Hematopoietic multipotent progenitor cell treated with erythropoietin and hydrocortisone succinate and interleukin-3 and kit ligand, for 4 days (in vitro differentiated cells): ENCODE data around the gene ZNF341.

Experiments used
- DNase-seq: peaks from one replicate; pipeline ENCODE4 v3.0.0-alpha.2; 2015

ZNF341 gene

DNA sequence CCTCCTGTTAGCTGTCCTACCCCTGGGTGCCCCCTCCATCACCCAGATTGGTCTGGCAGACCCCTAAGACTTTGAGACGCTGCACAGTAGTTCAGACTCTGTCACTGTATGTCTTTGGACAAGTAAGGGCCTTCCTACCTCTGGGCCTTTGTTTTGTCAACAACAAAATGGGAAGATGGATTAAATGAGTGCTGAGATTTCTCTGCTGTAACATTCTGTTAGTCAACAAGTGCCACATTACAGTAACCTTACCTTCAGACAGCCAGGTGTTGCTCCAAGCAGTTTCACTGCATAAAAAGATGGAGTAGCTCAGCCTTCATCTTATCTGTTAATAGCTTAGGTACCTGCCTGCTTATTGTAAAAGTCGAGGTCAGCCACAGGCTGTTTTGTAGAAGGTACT lies 95.3 kb downstream of the ZNF341 start:
- DNase-seq: no peak

DNA sequence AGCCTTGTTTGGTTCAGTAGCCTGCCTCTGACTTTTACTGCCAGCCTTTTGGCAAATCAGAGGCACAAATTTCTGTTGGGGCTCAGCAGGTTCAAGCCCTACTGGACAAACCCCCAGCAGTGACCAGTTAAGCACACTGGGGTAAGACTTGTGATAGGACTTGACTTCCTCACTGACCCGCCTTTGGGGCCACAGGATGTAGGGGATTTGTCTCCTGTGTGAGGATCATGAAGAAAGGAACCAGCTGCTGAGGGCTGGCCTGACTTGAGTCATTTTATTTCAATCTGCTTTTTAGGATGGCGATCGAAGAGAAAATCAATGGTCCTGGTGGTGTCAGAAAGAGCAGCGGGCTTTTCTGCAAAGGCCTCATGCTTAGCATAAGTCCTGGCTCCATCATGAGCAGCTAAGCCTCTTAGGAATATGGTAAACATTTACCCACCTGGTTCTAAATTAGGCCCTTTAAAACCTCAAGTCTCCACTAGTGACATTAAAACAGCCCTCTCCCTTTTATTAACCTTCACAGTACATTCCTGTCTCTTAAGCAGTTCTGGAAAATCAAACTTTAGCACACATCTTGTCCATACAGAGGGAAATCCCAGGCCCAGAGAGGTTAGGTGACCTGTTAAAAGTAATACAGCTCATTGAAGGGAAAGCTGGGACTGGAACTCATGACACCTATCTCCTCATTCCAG lies 96.0 kb downstream of the ZNF341 start:
- no peak for DNase-seq

DNA sequence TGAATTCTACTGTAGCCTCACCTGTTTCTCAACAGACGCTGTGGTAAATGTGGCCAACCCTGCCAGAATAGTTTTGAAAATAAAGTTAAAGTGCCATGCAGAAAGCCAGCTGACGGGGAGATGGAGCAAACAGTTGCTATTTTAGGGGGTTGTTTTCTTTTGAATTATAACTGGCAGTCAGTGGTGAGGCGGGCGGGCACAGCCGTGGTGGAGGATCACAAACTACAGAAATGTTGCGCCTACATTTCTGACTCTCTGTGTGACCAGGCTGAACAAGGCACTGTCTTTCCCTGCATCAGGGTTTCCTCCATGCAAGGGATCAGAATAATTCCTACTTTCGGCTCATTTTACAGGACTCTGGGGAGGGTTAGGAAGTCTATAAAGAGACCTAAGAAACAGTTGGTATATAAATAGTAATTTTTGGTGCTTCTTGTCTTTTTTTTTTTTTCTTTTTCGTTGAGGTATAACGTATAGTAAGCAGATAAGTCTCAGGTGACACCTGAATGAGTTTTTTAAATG lies 96.6 kb downstream of the ZNF341 start:
- no peak for DNase-seq

DNA sequence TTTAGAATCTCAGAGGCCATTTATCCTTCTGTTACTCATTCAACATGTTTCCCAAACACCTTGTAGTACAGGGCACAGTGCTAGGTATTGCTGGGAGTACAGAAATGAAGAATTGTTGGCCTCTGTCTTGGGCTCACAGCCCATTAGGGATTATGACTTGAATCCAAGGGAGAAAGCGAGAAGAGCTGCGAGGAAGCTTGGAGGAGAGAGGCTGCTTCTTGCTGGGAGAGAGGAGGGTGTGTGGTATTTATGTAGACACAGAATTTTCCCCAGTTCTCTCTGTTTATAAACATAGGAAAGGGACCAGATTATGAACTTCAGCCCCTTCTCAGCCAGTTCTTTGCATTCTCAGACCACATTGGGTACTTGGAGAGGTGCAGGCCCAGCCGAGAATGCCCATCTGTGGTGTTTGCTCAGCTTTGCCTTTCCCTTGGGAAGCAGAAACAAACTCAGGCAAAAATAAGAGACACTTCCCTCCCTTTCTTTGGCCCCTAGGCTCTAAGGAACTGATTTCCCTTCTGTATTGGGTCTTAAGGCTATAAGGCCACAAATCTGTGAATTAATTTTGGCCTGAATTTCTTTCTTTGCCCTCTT lies 97.3 kb downstream of the ZNF341 start:
- no peak for DNase-seq

DNA sequence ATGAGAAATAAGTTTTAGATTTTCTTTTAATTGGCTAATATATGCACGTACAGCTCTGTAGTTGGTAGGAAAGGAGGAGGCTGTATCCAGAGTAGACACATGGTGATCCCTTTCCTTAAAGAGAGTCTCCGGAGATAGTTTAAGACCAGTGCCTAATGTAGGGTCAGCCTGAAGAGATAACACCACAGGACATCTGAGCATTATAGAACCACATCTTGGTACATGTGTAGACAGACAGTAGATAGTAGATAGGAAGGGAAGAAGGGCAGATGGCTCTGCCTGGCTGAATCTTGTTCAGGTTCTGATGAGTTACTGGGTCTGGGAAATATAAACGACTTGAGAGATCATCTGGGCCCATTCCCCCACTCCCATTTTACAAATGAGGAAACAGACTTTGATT lies 97.8 kb downstream of the ZNF341 start:
- DNase-seq: no peak

DNA sequence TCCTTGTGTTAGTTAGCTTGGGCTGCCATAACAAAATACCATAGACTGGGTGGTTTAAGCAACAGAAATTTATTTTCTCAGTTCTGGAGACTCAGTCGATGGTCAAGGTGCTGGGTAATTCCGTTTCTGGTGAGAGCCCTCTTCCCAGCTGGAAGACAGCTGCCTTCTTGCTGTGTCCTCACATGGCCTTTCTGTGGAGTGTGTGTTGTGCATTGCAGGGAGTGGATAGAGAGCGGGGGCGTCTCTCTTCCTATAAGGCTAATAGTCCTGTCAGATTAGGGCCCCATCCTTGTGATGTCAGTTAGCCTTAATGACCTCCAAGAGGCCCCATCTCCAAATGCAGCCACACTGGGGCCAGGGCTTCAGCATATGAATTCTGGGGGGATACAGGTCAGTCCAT lies 98.6 kb downstream of the ZNF341 start:
- no peak for DNase-seq

DNA sequence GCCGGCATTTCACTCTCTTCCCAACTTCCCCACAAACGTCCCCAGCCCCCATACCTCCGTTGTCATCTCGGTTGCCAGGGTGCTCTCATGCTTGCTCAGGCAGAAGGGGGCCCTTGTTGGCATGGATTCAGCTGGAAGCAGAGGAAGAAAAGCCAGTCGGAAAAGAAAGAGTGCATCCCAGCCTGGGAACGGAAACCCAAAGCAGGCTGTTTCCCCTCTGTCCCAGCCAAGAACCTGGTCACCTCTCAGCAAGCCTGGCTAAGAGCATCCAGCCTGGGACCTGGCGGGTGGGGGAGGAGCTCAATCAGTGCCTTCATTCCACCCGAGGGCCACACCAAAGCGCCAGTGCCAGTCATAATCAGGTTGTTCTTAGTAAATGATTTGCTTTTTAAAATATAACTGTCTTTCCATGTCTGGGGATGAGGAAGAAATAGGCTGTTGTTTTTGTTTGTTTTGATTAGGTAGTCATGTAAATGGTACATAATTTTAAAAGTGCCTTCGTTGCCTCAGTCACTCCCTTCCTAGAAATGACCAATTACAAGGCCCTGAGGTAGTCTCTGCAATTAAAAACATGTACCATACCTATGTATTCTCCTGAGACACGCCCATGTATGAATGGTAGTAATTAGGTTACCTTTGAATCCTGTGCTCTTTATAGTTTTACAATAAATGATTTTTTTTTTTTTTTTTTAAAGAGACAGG lies 100.5 kb downstream of the ZNF341 start:
- no peak for DNase-seq

DNA sequence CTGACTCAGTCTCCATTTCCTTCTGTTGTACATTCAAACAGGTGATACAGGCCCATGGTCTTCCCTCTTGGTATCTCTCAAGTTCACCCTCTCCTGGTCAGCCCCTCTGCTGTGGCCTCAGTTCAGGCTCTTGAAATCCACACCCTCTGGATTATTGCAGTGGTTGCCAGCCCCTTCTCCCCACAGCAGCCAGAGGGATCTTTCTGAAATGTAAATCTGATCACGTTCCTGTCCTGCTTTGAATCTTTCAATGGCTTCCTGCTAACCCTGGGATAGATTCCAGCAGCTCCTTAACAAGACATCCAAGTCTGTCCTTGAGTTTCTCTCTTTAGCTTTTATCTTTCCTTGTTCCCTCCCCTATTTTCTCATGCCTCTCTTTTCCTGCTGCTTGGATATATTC lies 101.5 kb downstream of the ZNF341 start:
- no peak for DNase-seq

DNA sequence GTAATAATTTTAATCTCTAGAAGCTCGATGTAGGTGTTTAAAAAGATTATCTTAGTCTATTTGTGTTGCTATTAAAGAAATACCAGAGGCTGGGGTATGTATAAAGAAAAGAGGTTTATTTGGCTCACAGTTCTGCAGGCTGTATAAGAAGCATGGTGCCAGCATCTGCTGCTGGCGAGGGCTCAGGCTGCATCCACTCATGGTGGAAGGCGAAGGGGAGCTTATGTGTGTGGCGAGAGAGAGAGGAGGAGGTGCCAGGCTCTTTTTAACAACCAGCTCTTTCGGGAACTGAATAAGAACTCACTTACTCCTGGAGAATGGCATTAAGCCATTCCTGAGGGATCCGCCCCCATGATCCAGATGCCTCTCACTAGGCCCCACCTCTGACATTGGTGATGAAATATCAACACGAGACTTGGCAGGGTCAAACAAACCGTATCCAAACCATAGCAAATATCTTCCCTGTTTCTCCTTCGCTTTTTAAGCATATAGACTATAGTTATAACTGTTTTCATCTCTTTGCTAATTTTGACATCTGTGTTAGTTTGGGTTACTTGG lies 103.9 kb downstream of the ZNF341 start:
- DNase-seq: no peak

DNA sequence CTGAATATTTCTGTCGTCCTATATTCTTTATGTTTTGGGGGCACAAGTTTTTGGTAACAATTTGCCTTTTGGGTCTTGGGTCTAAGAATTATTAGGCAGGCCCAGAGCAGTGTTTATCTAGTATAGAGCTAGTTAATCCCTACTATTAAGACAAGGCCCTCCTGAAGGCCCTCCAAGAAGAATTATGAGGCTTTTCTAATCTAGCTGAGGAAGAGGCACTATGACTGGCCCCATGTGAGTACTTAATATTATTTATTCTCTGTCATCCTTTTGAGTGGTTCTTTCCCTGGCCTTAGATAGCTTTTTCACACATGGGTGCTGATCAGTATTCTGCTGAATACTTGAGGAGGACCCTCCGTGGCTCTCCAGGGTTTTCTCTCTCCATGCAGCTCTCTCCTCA lies 104.5 kb downstream of the ZNF341 start:
- no peak for DNase-seq

DNA sequence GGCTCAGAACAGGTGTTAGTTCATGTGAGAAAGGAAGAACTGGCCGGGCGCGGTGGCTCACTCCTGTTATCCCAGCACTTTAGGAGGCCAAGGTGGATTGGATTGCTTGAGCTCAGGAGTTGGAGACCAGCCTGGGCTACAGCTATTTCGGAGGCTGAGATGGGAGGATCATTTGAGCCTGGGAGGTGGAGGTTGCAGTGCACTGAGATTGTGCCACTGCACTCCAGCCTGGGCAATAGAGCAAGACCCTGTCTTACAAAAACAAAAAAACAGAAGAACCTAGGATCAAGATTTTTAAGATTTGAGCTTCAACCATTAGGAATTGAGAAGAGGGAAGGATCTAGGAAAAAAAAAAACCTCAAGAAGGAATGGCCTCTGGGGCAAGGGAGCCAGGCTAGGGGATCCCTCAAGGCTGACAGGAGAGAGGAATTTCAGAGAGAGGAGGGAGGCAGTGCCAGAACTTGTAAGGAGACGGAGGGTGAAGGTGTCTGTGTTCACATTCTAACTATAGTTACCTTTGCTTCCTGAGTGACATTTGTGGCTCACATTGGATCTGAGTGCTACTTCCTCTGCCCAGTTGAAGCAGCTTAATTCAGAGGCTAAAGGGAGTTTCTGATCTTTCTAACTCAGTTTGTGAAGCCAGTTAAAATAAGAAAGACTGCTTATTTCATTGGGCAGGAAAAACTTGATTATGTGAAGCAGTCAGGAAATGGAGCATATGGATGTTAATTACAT lies 105.5 kb downstream of the ZNF341 start:
- DNase-seq: no peak

DNA sequence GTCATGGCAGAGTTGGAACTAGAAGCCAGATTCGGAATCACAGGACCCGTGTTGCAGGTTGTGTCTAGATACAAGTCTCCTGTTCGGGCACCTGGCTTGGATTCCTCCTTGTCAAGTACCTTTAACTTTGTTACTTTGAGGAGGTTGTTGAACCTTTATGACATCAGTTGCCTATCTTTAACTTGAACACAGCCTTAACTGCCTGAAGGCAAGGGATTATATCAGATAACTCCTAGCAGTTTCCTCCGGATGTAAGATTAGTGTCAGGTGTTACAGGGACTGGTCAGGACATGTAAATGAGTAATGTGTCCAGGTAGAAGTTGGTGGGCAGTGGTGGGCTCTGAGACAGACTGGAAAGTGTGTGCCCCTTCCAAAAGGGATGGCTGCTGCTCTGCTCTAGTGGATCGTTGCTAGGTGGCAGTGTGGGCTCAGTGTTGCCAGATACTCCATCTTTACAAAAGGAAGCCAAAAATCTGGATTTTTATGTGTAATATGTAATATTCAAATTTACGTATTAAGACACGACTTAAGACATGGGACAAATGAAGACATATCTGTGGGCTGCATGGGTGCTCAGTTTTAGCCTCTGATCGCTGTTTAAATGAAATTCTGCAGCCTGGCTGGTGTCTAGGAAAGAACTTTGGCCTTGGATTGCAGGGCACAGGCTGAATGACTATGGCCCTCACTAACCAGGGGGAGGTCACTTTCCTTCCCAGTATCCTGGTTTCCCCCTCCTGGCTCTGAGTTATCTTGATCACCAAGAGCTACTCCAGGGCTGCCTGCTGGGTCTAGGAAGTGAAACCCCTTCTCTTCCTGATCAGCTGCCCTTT lies 106.5 kb downstream of the ZNF341 start:
- no peak for DNase-seq

DNA sequence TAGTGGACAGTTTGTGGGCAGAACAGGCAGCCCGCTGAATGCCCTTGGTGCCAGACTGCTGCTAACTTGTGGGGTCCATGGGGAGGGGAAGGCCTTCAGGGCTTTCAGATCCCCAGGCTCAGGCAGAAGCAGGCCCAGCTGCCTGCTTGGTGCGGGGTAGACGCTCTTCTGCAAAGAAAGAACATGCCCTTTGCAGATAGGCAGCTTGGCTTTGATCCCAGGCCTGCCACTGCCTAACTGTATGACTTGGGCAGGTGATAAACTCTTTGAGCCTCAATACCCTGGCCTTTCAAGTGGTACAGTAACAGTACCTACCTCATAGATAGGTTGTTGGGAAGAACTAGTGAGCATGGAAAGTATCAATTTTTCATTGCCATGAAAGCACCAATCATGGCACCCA lies 107.8 kb downstream of the ZNF341 start:
- peak; percentile 89 for DNase-seq

DNA sequence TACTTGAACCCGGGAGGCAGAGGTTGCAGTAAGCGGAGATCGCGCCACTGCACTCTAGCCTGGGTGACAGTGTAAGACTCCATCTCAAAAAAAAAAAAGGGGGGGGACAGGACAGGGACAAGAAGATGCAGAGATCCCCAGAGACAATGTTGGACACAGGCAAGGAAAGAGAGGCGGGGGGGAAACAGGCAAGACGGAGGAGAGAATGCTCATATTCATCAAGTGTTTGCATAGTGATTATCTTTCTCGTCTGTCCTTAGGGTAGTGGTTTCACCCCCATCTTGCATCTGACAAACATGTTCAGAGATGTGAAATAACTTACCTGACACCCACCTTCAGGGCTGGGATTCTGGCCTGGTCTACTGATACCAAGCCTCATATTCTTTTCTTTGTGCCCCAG lies 108.4 kb downstream of the ZNF341 start:
- DNase-seq: no peak

DNA sequence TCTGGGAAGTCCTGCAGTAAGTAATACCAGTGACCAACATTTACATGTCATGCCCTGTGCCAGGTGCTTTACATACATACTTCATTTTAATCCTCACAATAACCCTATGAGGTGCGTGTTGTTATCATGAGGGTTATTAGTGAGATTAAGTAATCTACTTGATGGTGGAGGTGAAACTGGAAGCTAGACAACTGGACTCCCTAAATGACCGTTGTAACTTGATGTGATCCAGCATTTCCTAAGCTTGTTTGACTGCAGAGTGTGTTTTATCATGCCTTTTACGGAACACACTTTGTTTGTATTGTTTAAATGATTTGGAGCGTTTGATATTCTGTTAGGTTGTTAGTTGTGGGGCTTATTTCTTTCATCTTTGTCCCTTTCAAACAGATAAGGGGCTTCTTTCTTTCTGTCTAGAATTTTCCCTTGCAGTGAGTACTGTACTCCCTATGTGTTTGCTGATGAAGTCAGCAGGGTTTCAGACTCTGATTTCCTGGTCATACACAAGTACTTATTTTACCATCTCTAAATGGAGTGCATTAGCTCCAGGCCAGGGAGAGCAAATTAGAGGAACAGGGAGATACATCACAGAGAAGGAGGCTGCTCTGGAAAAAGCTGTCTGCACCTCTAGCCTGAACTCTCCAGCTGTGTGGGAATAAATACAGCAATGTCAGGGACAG lies 109.1 kb downstream of the ZNF341 start:
- DNase-seq: no peak

DNA sequence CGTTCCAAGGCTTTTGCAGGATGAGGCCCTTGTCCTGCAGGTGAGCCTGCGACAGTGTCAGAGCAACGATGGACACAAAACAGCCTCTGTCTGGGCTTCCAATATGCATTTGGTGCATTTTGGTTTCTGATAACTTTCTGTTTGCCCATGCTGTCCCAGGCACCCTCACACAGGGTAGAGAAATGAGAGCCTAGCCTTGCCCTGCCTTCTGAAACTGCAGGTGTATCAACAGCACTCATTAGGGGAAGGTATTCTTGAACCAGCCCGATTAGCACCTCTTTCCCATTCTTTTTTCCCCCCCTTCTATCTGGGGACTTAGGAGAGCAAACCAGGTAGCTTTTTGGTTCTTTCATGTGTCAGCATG lies 109.6 kb downstream of the ZNF341 start:
- no peak for DNase-seq
